Endodermal cell (in vitro differentiated cells): ENCODE measurements around the gene PRRC2B. TPM values are rescaled to one million over a fixed set of nuclear protein-coding genes. Genes with fewer than 3 reads are reported as not detected.

Experiments
- DNase-seq: peaks from one replicate; pipeline ENCODE4 v3.0.0-alpha.2; 2017
- H3K27ac ChIP-seq: 2 replicates; pipeline ENCODE4 v1.5.1; 2013; ENCODE audit warnings: mild to moderate bottlenecking, low read depth, low read length, moderate library complexity
- H3K27me3 ChIP-seq: 2 replicates; pipeline ENCODE4 v1.6.1; 2013; ENCODE audit warnings: mild to moderate bottlenecking, low read length, moderate library complexity; ENCODE audit not compliant: insufficient read depth, control insufficient read depth, poor library complexity, severe bottlenecking
- H3K36me3 ChIP-seq: 2 replicates; pipeline ENCODE4 v1.7.0; 2013; ENCODE audit warnings: mild to moderate bottlenecking, low read length, moderate library complexity; ENCODE audit not compliant: control insufficient read depth, insufficient read depth
- H3K4me1 ChIP-seq: one replicate; pipeline ENCODE4 v1.7.0; 2013; ENCODE audit warnings: low read length; ENCODE audit not compliant: control insufficient read depth, insufficient read depth
- H3K4me3 ChIP-seq: 2 replicates; pipeline ENCODE4 v1.5.1; 2013; ENCODE audit warnings: mild to moderate bottlenecking, low read length, moderate library complexity
- H3K9ac ChIP-seq: 2 replicates; pipeline ENCODE4 v1.6.1; 2013; ENCODE audit warnings: mild to moderate bottlenecking, low read length, moderate library complexity; ENCODE audit not compliant: poor library complexity, severe bottlenecking; ENCODE audit errors: extremely low read depth
- H3K9me3 ChIP-seq: 2 replicates; pipeline ENCODE4 v1.6.1; 2013; ENCODE audit warnings: mild to moderate bottlenecking, low read length, moderate library complexity; ENCODE audit not compliant: control insufficient read depth
- H3K27ac Mint-ChIP-seq: 2 replicates; pipeline ENCODE4 v1.8.0; 2020; ENCODE audit warnings: mixed read lengths
- H3K27me3 Mint-ChIP-seq: 2 replicates; pipeline ENCODE4 v1.8.0; 2021; ENCODE audit warnings: mild to moderate bottlenecking, mixed read lengths; ENCODE audit not compliant: insufficient read depth
- H3K36me3 Mint-ChIP-seq: 2 replicates; pipeline ENCODE4 v1.8.0; 2020; ENCODE audit warnings: low read depth, mixed read lengths
- H3K4me1 Mint-ChIP-seq: 2 replicates; pipeline ENCODE4 v1.8.0; 2020; ENCODE audit warnings: mixed read lengths
- H3K4me3 Mint-ChIP-seq: 2 replicates; pipeline ENCODE4 v1.8.0; 2020; ENCODE audit warnings: mild to moderate bottlenecking, moderate library complexity, mixed read lengths
- H3K9me3 Mint-ChIP-seq: 2 replicates; pipeline ENCODE4 v1.8.0; 2020; ENCODE audit warnings: mild to moderate bottlenecking, mixed read lengths
- CTCF ChIP-seq: fragments of 200-600 bp; sonication (generic); conservative IDR thresholded peaks from 2 replicates; pipeline ENCODE4 v1.5.0; 2021; ENCODE audit warnings: antibody characterized with exemption, mild to moderate bottlenecking
- WGBS, 2 experiments: methylation state at CpG; one replicate each; pipeline versions ENCODE4 v1.1.5 to v1.1.7; 2013; ENCODE audit warnings: missing lambda C conversion rate in 2 of 2, mixed read lengths in 1 of 2; ENCODE audit not compliant: insufficient coverage in 1 of 2, insufficient read length in 1 of 2; 5-methylcytosine and 5-hydroxymethylcytosine counted together
- total RNA-seq, 2 donors: library from RNA; stranded (reverse); fragmentation: NEBNext Ultra II Directional in 1 of 2; extraction: Animal tissue kit (Norgen Biotek cat#: 25700) in 1 of 2; gene quantifications; 2 replicates in 1 of 2; 3 replicates in 1 of 2; pipeline ENCODE4 v1.2.1, GENCODE V29; 2021

PRRC2B gene
- total RNA-seq, 2 donors from 2014 or later, result 309 to 334 TPM

GRCh38 chr9:131474711-131475110, 80.8 kb downstream of the PRRC2B start:
- Histone ChIP-seq H3K4me1 (no peaks in the 10 kb centered on the region), H3K27ac (no peak overlapping the region), H3K27me3 (no peaks in the 10 kb centered on the region), H3K9me3 (no peaks in the 10 kb centered on the region), H3K9ac (no peak overlapping the region), H3K4me3 (no peak overlapping the region), H3K36me3 (peaks cover 95% of the 10 kb centered on the region)
- H3K27ac Mint-ChIP-seq, result no peak overlapping the region
- peaks cover 85% of the 10 kb centered on the region for H3K36me3 Mint-ChIP-seq
- H3K4me3 Mint-ChIP-seq, result no peak overlapping the region
- H3K4me1 Mint-ChIP-seq, result no peaks in the 10 kb centered on the region
- WGBS, 2 experiments, result 96 to 97% methylated on average over 11 to 16 of the region's 16 CpGs
- no peak for TF ChIP-seq CTCF
- no peaks in the 10 kb centered on the region for H3K9me3 Mint-ChIP-seq
- no peaks in the 10 kb centered on the region for H3K27me3 Mint-ChIP-seq
- no peak for DNase-seq

- H3K27ac Mint-ChIP-seq, result peak overlapping the region; percentile 39
- no peak overlapping the region for H3K4me3 Mint-ChIP-seq
- H3K4me3 ChIP-seq, result no peak overlapping the region
- H3K36me3 ChIP-seq, result peaks cover 95% of the 10 kb centered on the region
- H3K27me3 ChIP-seq, result no peaks in the 10 kb centered on the region
- WGBS, 2 experiments, result 95 to 97% methylated on average over 43 to 46 of the region's 46 CpGs
- H3K4me1 ChIP-seq, result no peaks in the 10 kb centered on the region
- H3K27ac ChIP-seq, result no peak overlapping the region
- H3K27me3 Mint-ChIP-seq, result no peaks in the 10 kb centered on the region
- TF ChIP-seq CTCF, result no peak
- no peak for DNase-seq
- H3K9ac ChIP-seq, result no peak overlapping the region
- no peaks in the 10 kb centered on the region for H3K4me1 Mint-ChIP-seq
- H3K9me3 ChIP-seq, result no peaks in the 10 kb centered on the region
- no peaks in the 10 kb centered on the region for H3K9me3 Mint-ChIP-seq
- H3K36me3 Mint-ChIP-seq, result peaks cover 84% of the 10 kb centered on the region
Measured at GRCh38 chr9:131475111-131475955, 81.4 kb downstream of the PRRC2B start.

GRCh38 chr9:131475956-131476776, 82.3 kb downstream of the PRRC2B start:
- no peaks in the 10 kb centered on the region for H3K27me3 Mint-ChIP-seq
- no peaks in the 10 kb centered on the region for H3K4me1 Mint-ChIP-seq
- peaks cover 81% of the 10 kb centered on the region for H3K36me3 Mint-ChIP-seq
- Histone ChIP-seq H3K9me3 (no peaks in the 10 kb centered on the region), H3K27ac (no peak overlapping the region), H3K9ac (no peak overlapping the region), H3K27me3 (no peaks in the 10 kb centered on the region), H3K4me1 (no peaks in the 10 kb centered on the region), H3K4me3 (no peak overlapping the region), H3K36me3 (peaks cover 93% of the 10 kb centered on the region)
- peak overlapping the region; percentile 39 for H3K27ac Mint-ChIP-seq
- no peaks in the 10 kb centered on the region for H3K9me3 Mint-ChIP-seq
- no peak overlapping the region for H3K4me3 Mint-ChIP-seq
- peak; percentile 72 for DNase-seq
- peak; percentile 67 for TF ChIP-seq CTCF
- 95% methylated on average over 24 to 40 of the region's 40 CpGs for WGBS, 2 experiments
